Stimulated activated naive CD4-positive, alpha-beta T cell (primary cell): ENCODE measurements around the gene OR2T2.
"Not testable (repeated sequence)": the region's sequence is repeated elsewhere in the genome, so short reads cannot be mapped to it uniquely, and the experiment has no call there.

ENCODE experiments used
- DNase-seq, 6 experiments: peaks; one replicate each; lab custom pipeline; 2025; lab: John Stamatoyannopoulos, UW

Gene OR2T2

DNA sequence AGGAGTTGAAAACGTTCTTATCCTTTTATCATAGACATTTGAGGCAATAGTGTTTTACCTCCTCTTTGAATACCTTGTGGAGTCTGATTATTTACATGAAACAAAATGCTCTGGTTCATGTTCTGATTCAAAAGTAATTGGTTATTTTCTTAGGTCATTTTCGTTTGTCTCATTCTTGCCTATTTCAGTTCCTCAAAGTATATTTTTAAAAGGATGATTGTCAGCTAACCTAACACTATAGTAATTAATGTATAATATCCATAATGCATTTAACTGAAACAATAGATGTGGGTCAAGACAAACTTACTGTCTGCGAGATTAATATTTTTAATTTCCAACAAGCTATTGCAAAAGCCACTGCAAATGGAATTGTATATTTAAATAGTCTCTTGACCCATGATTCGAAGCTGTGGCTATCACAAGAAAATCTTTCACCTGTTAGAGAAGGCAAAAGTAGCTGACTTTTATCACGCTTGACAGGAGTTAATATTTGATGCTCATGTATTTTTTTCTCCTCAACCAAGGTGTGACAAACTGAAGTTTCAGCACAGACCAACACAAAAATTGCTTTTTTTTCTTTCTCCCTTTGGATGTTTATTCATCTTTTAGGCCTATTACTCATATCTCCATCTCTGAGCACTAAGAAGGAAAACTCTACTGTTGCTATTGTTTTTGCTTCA lies 5.2 kb downstream of the OR2T2 start:
- DNase-seq = not testable (repeated sequence)

DNA sequence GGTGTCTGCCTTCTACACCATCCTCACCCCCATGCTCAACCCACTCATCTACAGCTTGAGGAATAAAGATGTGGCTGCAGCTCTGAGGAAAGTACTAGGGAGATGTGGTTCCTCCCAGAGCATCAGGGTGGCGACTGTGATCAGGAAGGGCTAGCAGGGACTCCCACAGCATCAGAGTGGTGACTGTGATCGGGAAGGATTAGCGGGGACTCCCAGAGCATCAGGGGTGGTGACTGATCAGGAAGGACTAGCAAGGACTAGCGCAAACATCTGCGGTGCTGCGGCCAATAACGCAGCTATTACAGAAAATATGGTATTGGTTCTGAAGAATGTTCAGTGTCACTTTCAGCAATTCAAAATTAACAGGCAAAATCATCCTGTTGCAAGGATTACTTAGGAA lies 8.2 kb downstream of the OR2T2 start:
- DNase-seq = not testable (repeated sequence)

DNA sequence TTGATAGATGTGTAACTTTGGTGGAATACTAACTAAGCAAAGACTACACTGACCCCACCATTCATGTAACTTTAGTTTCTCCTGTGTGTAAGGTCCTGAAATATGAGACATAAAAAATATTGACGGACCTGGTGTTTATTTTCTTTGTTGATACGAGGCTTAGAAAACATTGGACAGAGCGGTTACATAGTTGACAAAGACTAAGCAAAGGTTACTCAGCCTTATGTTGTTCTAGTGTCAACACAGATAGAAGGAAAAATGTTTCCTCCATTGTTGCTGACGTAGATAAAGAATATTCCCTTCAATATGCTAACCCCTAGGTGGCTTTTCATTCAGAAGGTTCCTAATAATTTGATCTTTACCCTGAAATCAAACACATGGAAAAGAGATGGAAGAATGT lies 9.6 kb downstream of the OR2T2 start:
- DNase-seq = not testable (repeated sequence)

DNA sequence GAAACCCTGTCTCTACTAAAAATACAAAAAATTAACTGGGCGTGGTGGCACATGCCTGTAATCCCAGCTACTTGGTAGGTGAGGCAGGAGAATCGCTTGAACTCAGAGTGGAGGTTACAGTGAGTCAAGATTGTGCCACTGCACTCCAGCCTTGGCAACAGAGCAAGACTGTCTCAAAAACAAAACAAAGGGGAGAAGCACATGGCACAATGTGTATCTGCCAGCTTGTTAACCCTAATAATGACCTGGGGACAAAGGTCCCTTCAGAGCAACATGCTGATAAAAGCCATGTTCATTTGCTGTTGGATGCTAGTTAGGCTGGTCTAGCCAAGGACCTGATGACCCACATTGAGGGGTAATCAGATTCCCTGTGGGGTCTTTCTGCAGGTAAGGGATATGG lies 11.2 kb downstream of the OR2T2 start:
- not testable (repeated sequence) for DNase-seq

DNA sequence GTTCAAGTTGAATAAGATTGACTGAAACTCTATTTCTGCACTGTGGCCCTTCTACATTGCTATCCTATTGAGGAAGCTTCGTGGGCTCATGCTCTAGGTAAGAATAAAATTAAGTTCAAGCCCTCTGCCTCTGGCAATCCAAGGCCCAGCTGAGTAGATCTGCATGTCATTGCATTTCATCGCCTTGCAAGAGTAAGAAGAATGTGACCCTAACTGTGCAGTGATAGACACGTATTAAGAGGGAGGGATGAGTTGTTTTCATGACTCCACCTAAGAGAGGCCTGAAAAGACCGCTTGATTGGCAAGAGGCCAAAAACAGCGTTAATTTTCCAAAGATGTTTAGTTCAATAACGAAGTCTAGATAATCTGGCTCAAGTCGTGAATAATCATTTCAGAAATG lies 13.7 kb downstream of the OR2T2 start:
- not testable (repeated sequence) for DNase-seq

DNA sequence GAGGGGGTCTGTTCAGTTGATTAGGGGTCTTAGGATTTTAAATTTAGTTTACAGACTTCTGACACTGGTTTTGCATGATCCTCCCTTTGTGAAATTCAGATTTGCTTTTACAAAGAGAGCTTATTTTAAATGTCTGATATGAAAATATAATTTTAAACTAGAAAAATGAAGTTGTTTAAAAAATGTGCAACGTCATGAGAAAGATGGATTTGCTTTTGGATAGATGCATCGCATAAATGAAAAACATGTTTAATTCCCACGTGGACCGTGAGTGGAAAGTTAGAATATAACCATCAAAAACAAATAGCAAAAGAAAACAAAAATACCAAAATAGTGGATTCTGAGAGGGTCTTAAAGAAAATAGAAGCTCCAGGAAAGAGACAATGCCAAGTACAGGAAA lies 25.7 kb downstream of the OR2T2 start:
- DNase-seq = no peak

DNA sequence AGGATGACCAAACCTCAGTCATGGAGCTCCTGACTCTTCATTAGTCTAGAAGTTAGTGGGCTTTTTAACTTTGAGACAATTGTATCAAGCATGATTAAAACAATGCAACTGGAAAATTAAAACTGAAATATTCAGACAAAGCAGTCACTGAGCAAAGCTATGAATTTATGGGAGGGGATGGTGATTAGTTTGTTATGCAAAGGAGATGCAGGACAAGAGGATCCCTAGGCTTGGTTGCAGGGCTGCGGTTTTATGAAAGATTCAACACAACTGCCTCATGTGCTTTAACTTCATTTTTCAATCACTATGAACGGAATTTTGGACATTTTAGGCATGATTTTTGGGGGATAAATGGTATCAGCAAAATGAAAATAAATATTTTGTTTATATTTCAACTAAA lies 26.7 kb downstream of the OR2T2 start:
- not testable (repeated sequence) for DNase-seq

DNA sequence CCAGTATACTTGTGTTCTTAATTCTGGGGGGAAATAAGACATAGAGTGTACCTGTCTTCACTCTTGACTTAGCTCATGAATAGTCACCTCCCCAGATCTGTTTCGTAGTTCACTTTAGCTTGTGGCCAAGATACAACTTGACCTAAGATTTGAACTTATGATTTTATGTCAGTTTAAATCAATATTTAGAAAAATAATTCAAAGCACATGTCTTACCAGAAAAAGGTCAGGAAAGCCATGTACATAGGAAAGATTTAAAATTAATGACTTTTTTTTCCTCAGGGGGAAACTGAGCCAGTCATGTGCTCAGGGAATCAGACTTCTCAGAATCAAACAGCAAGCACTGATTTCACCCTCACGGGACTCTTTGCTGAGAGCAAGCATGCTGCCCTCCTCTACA lies 27.6 kb downstream of the OR2T2 start, which contains the start of gene OR2T3:
OR2T3 (plus strand) TSS at position 301 of the 400 bp plus-strand sequence; CDS start at position 301, 0 bp downstream.
- not testable (repeated sequence) for DNase-seq

DNA sequence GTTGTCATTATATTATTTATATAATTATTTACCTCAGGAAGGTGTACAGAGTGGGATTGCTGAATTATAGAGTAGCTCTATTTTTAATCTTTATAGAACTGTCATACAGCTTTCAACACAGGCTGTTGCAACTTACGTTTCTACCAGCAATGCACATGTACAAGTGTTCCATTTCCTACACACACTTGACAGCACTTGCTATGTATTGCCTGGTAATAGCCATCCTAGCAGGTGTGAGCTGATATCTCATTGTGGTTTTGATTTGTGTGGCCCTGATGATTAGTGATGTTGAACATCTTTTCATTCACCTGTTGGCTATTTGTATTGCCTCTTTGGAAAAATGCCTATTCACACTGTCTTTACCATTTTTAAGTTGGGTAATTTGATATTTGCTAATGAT lies 30.2 kb downstream of the OR2T2 start:
- not testable (repeated sequence) for DNase-seq

DNA sequence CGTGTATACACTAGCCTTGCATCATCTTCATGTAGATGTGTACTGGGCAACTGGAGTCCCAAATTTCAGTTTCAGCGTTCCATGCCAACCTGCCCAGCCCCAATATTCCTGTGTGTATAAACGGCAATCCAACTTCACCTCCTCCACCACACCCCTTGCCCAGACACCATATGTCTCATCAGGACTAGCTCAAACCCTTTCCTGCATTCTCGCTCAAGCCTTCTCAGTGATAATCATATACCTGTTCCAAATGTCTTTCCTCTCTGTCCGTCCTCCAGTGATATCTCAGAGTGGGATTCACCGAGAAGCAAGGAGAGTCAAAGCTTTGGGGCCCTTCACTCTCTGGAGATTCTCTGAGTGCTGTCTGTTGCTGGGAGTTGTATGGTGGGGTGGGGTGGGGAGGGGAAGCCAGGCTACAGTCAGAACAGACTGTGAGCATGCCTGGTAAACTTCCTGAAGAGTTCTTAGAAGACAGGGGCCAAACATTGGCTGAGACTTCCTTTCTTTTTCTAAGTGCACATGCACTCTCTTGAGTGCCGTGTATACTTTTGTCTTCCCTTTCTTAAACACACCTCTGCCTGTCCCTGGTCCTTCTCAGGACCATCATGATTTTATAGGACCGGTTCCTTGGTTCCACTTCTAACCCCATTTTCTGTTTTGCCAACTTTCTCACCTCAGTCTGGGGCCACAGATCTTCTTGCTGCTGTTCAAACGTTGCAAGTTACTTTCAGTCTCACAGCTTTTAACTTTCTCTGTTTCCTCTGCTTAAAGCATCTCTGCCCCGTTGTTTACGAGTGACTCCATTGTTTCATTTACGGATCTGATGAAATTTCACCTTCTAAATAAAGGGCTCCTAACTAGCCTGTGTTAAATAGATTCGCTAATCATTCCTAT lies 36.5 kb downstream of the OR2T2 start:
- DNase-seq = peak in 4 of 6 experiments; percentile 2 to 75 (median 44)

DNA sequence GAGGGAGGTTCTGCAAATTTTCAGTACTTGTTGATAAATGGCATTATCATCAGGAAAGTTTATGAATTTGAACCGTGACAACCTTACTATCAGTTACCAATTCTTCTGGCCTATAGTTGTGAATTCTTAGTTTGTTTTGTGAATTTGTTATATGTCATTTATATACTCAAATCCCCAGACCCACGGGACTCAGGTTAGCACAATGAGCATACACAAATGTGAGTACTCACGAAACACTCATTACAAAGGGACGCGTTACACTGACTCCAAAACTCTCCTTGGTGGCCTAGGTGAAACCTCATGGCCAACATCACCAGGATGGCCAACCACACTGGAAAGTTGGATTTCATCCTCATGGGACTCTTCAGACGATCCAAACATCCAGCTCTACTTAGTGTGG lies 42.9 kb downstream of the OR2T2 start, which contains the start of gene OR2T5:
OR2T5 (plus strand) TSS at position 301 of the 400 bp plus-strand sequence; CDS start at position 301, 0 bp downstream.
- not testable (repeated sequence) for DNase-seq

DNA sequence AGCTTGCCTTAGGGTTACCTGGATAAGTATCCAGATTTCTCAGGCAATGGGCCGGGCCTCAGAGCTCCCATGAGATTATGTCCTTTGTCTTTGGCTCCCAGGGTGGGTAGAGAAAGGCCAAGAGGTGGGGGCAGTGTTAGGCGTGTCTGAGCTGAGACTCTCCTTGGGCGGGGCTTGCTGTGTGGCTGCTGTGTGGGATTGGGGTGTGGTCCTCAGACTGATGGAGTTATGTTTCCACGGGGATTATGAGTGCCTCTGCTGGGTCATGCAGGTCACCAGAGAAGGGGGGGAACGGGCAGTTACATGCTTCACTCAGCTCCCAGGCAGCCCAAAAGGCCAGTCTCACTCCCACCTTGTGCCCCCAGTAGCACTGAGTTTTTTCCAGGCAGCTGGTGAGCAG lies 51.2 kb downstream of the OR2T2 start:
- not testable (repeated sequence) for DNase-seq

DNA sequence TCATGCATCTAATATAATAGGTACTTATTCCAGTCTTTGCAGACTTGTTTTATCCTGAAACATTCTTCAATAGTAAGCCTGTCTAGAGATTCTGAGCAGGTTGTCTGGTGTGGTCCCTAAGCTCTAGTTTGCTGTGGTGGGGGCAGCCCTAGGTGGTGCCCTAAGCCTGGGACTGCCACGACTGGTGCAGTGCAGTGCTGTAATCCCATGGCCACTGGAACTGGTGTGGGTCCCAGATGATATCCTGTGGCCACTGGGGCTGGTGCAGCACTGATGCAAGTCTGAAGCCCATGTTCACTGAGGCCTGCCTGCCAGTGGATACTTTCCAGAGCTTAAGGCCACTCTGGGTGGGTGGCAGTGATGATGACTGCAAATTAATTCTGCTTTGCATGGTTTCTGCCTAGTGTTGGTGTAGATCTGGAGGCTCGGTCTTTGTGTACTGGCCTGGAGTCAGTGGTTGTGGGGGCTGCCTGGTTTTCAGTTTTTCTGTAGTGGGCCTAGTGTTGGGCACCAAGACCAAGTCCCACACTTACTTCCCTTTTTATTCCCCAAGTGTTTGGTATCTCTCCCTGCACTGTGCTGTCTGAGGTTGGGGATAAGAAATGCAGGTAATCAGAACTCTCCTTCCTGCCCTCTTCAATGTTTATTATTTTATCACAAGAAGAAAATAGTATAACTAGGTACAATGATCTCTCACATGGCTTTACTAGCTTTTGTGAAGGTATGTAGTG lies 55.0 kb downstream of the OR2T2 start:
- not testable (repeated sequence) for DNase-seq
